Measurements from ENCODE around the gene HDAC4. TPM values are rescaled to one million over a fixed set of nuclear protein-coding genes. Genes with fewer than 3 reads are reported as not detected.

Gene HDAC4
- total RNA-seq, 1 experiment from 2014 or later = 47.6 TPM

DNA sequence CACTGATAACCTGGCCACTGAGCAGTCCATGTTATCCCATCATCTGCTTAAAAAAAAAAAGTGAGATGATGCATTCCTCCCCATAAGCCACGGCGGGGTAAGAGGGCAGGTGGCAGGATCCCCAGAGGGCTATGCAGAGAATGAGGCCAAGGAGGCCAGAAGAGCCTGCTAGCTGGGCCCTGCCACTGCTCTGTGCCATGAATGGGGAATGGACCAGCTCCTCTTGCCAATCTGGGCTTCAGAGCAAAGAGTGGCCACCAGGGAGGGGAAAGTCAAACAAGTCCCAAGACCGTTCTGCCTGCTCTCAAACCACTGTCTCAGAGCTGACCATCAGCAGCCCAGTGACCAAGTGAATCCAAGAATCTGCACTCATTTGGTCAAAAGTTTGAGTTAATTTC lies 350.6 kb downstream of the HDAC4 start:
- H4K20me1 ChIP-seq (ENCODE audit: insufficient read depth) = no peaks in the 10 kb centered on the region
- TF ChIP-seq ELF1 (IDR thresholded peaks at IDR 0.05; ENCODE audit: borderline replicate concordance, low read depth) (no peak), EZH2phosphoT487 (IDR thresholded peaks at IDR 0.05; ENCODE audit: borderline replicate concordance) (no peak), FOSL1 (IDR thresholded peaks at IDR 0.05; ENCODE audit: low read depth) (no peak)
- no peak overlapping the region for H3K27ac ChIP-seq (ENCODE audit: low read depth, low read length)
- no TSS peak for BruUV-seq (replicated peaks)
- intact Hi-C loops (cut with micrococcal nuclease) = no loop called here
- ChIA-PET POLR2A (no interaction called here), CTCF (no interaction called here), RAD21 (ENCODE audit: low non-redundant PET in 1 of 2, low total read pairs in 2 of 2, uncharacterized antibody in 2 of 2, unreplicated experiment in 2 of 2) (no interaction called here)
- H2AFZ ChIP-seq (ENCODE audit: low read depth, low read length, poor library complexity, severe bottlenecking) = no peak overlapping the region
- DNase-seq (ENCODE audit: low read depth, low spot score) (no peak), ATAC-seq (no peak)
- no peaks in the 10 kb centered on the region for H3K4me1 ChIP-seq (ENCODE audit: control insufficient read depth in 1 of 2, insufficient read depth in 2 of 2, low read length in 2 of 2)
- H3K36me3 ChIP-seq (ENCODE audit: control insufficient read depth in 1 of 2, insufficient read depth in 2 of 2, low read length in 2 of 2) = peaks cover 0 to 2% of the 10 kb centered on the region in 2 experiments; a peak in 1 of 4 replicates
- no peak overlapping the region for H3K4me3 ChIP-seq (replicated peaks in 1 of 2; ENCODE audit: low read depth in 1 of 2, low read length in 2 of 2)
- no peaks in the 10 kb centered on the region for H3K79me2 ChIP-seq (ENCODE audit: insufficient read depth, low read length)
- H3K4me2 ChIP-seq (ENCODE audit: low read length) = no peak overlapping the region
- no peaks in the 10 kb centered on the region for H3K9me3 ChIP-seq (ENCODE audit: control insufficient read depth in 1 of 2, insufficient read depth in 1 of 2, low read depth in 1 of 2, low read length in 2 of 2)
- H3K9ac ChIP-seq (ENCODE audit: low read length) = no peak overlapping the region
- H3K9me2 ChIP-seq (ENCODE audit: insufficient read depth) = no peaks in the 10 kb centered on the region
- H3K27me3 ChIP-seq (ENCODE audit: insufficient read depth, low read length) = no peaks in the 10 kb centered on the region

DNA sequence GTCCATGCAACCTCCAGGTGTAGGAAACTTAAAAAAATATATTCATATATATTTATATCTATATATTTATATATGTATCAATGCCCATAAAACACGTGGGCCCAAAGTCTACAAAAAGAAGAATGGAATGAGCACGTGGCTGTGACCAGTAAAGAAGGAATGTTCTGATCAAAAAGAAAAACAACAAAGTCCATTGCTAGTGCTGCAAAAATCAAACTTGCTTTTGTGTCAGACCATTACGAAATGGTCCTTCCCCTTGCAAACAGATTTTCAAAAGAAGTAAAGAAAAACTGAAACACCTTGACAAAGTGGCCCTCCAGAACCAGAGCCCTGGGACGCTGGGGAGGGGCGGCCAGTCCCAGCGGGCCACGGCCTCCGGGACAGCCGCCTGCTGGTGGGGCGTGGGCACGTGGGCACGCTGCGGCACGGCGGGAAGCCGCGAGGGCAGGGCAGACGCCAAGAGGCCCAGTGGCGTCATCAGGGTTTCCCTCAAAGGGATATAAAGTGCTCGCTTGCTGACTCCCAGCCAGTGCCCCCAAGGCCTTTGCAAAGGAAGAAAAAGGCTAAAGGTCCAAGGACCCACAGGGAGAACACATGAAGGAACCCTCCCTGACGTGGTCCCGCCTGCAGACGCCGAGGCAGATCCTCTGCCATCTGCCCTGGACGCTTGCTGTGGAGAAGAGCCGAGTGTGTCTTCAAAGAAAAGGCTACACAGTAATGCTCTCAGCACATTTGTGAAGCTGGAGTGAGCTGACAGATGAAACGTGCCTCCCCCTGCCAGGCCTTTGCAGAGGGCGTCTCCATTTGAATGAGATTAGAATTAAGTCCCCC lies 351.2 kb downstream of the HDAC4 start:
- H3K9ac ChIP-seq (ENCODE audit: low read length) = no peak overlapping the region
- ATAC-seq = no peak
- peaks cover 0 to 1% of the 10 kb centered on the region in 2 experiments; a peak in 1 of 4 replicates for H3K36me3 ChIP-seq (ENCODE audit: control insufficient read depth in 1 of 2, insufficient read depth in 2 of 2, low read length in 2 of 2)
- ChIA-PET POLR2A (no interaction called here), RAD21 (ENCODE audit: low non-redundant PET in 1 of 2, low total read pairs in 2 of 2, uncharacterized antibody in 2 of 2, unreplicated experiment in 2 of 2) (no interaction called here), CTCF (no interaction called here)
- no peak for DNase-seq (ENCODE audit: low read depth, low spot score)
- no peak for TF ChIP-seq SIN3A (IDR thresholded peaks at IDR 0.05; ENCODE audit: low read depth)
- TF ChIP-seq CBX3 (IDR thresholded peaks at IDR 0.05; ENCODE audit: low read depth) = no peak
- no peak for TF ChIP-seq EGR1 (IDR thresholded peaks at IDR 0.05; ENCODE audit: low read depth)
- no peak for TF ChIP-seq POLR2AphosphoS5 (IDR thresholded peaks at IDR 0.05; ENCODE audit: low read depth, low read length)
- TF ChIP-seq SP1 (IDR thresholded peaks at IDR 0.05; ENCODE audit: low read depth) = no peak
- TF ChIP-seq, protein P1, sequence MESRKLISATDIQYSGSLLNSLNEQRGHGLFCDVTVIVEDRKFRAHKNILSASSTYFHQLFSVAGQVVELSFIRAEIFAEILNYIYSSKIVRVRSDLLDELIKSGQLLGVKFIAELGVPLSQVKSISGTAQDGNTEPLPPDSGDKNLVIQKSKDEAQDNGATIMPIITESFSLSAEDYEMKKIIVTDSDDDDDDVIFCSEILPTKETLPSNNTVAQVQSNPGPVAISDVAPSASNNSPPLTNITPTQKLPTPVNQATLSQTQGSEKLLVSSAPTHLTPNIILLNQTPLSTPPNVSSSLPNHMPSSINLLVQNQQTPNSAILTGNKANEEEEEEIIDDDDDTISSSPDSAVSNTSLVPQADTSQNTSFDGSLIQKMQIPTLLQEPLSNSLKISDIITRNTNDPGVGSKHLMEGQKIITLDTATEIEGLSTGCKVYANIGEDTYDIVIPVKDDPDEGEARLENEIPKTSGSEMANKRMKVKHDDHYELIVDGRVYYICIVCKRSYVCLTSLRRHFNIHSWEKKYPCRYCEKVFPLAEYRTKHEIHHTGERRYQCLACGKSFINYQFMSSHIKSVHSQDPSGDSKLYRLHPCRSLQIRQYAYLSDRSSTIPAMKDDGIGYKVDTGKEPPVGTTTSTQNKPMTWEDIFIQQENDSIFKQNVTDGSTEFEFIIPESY (IDR thresholded peaks at IDR 0.05; ENCODE audit: extremely low read depth, insufficient replicate concordance, low read length) = no peak
- TF ChIP-seq ZFX (IDR thresholded peaks at IDR 0.05) = no peak
- TF ChIP-seq, protein P2, sequence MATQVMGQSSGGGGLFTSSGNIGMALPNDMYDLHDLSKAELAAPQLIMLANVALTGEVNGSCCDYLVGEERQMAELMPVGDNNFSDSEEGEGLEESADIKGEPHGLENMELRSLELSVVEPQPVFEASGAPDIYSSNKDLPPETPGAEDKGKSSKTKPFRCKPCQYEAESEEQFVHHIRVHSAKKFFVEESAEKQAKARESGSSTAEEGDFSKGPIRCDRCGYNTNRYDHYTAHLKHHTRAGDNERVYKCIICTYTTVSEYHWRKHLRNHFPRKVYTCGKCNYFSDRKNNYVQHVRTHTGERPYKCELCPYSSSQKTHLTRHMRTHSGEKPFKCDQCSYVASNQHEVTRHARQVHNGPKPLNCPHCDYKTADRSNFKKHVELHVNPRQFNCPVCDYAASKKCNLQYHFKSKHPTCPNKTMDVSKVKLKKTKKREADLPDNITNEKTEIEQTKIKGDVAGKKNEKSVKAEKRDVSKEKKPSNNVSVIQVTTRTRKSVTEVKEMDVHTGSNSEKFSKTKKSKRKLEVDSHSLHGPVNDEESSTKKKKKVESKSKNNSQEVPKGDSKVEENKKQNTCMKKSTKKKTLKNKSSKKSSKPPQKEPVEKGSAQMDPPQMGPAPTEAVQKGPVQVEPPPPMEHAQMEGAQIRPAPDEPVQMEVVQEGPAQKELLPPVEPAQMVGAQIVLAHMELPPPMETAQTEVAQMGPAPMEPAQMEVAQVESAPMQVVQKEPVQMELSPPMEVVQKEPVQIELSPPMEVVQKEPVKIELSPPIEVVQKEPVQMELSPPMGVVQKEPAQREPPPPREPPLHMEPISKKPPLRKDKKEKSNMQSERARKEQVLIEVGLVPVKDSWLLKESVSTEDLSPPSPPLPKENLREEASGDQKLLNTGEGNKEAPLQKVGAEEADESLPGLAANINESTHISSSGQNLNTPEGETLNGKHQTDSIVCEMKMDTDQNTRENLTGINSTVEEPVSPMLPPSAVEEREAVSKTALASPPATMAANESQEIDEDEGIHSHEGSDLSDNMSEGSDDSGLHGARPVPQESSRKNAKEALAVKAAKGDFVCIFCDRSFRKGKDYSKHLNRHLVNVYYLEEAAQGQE (IDR thresholded peaks at IDR 0.05; ENCODE audit: low read depth) = no peak
- TF ChIP-seq EZH2phosphoT487 (IDR thresholded peaks at IDR 0.05; ENCODE audit: borderline replicate concordance) = no peak
- BruUV-seq (replicated peaks) = no TSS peak
- intact Hi-C loops (cut with micrococcal nuclease) = no loop called here
- no peak overlapping the region for H3K4me2 ChIP-seq (ENCODE audit: low read length)
- no peaks in the 10 kb centered on the region for H4K20me1 ChIP-seq (ENCODE audit: insufficient read depth)
- no peaks in the 10 kb centered on the region for H3K9me2 ChIP-seq (ENCODE audit: insufficient read depth)
- H3K27me3 ChIP-seq (ENCODE audit: insufficient read depth, low read length) = no peaks in the 10 kb centered on the region
- H3K27ac ChIP-seq (ENCODE audit: low read depth, low read length) = no peak overlapping the region
- no peaks in the 10 kb centered on the region for H3K79me2 ChIP-seq (ENCODE audit: insufficient read depth, low read length)
- no peak overlapping the region for H3K4me3 ChIP-seq (replicated peaks in 1 of 2; ENCODE audit: low read depth in 1 of 2, low read length in 2 of 2)
- H3K9me3 ChIP-seq (ENCODE audit: control insufficient read depth in 1 of 2, insufficient read depth in 1 of 2, low read depth in 1 of 2, low read length in 2 of 2) = no peaks in the 10 kb centered on the region
- H3K4me1 ChIP-seq (ENCODE audit: control insufficient read depth in 1 of 2, insufficient read depth in 2 of 2, low read length in 2 of 2) = no peaks in the 10 kb centered on the region
- no peak overlapping the region for H2AFZ ChIP-seq (ENCODE audit: low read depth, low read length, poor library complexity, severe bottlenecking)
